ENCODE data around the gene CDH23.

Gene CDH23

GRCh38 chr10:71840958-71841335 lies 444.2 kb downstream of the CDH23 start:
- TF ChIP-seq EZH2 (optimal IDR thresholded peaks at IDR 0.05; ENCODE audit: low read depth, low read length) (no peak), EZH2phosphoT487 (IDR thresholded peaks at IDR 0.05; ENCODE audit: low read length) (no peak)
- TF ChIP-seq, protein P1, sequence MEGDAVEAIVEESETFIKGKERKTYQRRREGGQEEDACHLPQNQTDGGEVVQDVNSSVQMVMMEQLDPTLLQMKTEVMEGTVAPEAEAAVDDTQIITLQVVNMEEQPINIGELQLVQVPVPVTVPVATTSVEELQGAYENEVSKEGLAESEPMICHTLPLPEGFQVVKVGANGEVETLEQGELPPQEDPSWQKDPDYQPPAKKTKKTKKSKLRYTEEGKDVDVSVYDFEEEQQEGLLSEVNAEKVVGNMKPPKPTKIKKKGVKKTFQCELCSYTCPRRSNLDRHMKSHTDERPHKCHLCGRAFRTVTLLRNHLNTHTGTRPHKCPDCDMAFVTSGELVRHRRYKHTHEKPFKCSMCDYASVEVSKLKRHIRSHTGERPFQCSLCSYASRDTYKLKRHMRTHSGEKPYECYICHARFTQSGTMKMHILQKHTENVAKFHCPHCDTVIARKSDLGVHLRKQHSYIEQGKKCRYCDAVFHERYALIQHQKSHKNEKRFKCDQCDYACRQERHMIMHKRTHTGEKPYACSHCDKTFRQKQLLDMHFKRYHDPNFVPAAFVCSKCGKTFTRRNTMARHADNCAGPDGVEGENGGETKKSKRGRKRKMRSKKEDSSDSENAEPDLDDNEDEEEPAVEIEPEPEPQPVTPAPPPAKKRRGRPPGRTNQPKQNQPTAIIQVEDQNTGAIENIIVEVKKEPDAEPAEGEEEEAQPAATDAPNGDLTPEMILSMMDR (IDR thresholded peaks at IDR 0.05; ENCODE audit: low read length), result no peak
- peaks cover 45% of the 10 kb centered on the region for H4K20me1 ChIP-seq (ENCODE audit: insufficient read depth, low read length)
- no peak overlapping the region for H3K4me2 ChIP-seq (ENCODE audit: low read depth, low read length)
- no peaks in the 10 kb centered on the region for H3K27me3 ChIP-seq (replicated peaks; ENCODE audit: insufficient read depth, low read length)
- no peaks in the 10 kb centered on the region for H3K9me3 ChIP-seq (replicated peaks; ENCODE audit: insufficient read depth, low read length)
- no peak overlapping the region for H3K27ac ChIP-seq (ENCODE audit: low read length)
- H3K4me3 ChIP-seq (ENCODE audit: low read length), result no peak overlapping the region
- H3K9ac ChIP-seq (ENCODE audit: low read length), result no peak overlapping the region
- H3F3A ChIP-seq (ENCODE audit: insufficient read depth, low read length), result no peaks in the 10 kb centered on the region
- peaks cover 16% of the 10 kb centered on the region for H3K4me1 ChIP-seq (ENCODE audit: low read length)
- DNase-seq, result no peak
- H3K79me2 ChIP-seq (ENCODE audit: low read length), result peaks cover 100% of the 10 kb centered on the region
- H3K9me2 ChIP-seq (replicated peaks; ENCODE audit: insufficient read depth, low read length), result no peaks in the 10 kb centered on the region
- H3K36me3 ChIP-seq (replicated peaks; ENCODE audit: insufficient read depth, low read length), result 0 out of 2 replicates have a peak, but pooled peaks cover under 1% of the 10 kb centered on the region
- H2AFZ ChIP-seq (ENCODE audit: low read length), result no peak overlapping the region

DNA sequence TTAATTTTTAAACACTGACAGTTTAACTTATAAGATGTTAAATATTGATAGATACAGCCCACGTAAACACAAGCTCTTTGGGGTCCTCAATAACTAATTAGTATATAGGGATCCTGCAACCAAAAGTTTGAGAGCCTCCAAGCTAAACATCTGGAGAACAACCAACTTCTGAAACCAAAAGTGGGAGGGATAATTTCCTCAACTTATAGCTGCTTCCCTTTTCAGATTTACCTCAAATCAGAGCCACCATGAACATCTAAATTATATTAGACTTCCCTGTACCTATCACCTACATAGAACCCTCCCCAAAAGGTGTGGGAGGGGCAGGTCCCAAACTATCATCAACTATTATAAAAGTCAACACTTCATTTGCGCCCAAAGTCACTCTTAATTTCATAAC lies 445.7 kb downstream of the CDH23 start:
- H3K79me2 ChIP-seq (ENCODE audit: low read length), result peaks cover 100% of the 10 kb centered on the region

GRCh38 chr10:71842856-71843686 lies 446.4 kb downstream of the CDH23 start:
- Histone ChIP-seq H3K4me3 (ENCODE audit: low read length) (no peak overlapping the region), H3K4me1 (ENCODE audit: low read length) (peaks cover 16% of the 10 kb centered on the region), H3K9me3 (replicated peaks; ENCODE audit: insufficient read depth, low read length) (no peaks in the 10 kb centered on the region), H3F3A (ENCODE audit: insufficient read depth, low read length) (no peaks in the 10 kb centered on the region), H3K36me3 (replicated peaks; ENCODE audit: insufficient read depth, low read length) (no peaks in the 10 kb centered on the region), H4K20me1 (ENCODE audit: insufficient read depth, low read length) (peaks cover 28% of the 10 kb centered on the region), H3K9me2 (replicated peaks; ENCODE audit: insufficient read depth, low read length) (no peaks in the 10 kb centered on the region), H3K79me2 (ENCODE audit: low read length) (peaks cover 100% of the 10 kb centered on the region), H3K27me3 (replicated peaks; ENCODE audit: insufficient read depth, low read length) (no peaks in the 10 kb centered on the region), H3K27ac (ENCODE audit: low read length) (no peak overlapping the region), H3K9ac (ENCODE audit: low read length) (no peak overlapping the region), H3K4me2 (ENCODE audit: low read depth, low read length) (peak overlapping the region; percentile 23), H2AFZ (ENCODE audit: low read length) (no peak overlapping the region)
- TF ChIP-seq EZH2 (optimal IDR thresholded peaks at IDR 0.05; ENCODE audit: low read depth, low read length), result no peak
- TF ChIP-seq EZH2phosphoT487 (IDR thresholded peaks at IDR 0.05; ENCODE audit: low read length), result no peak
- TF ChIP-seq, protein P1 (IDR thresholded peaks at IDR 0.05; ENCODE audit: low read length), result no peak
- no peak for DNase-seq

More for the DNA sequence above, 445.7 kb downstream of the CDH23 start:
- no peaks in the 10 kb centered on the region for H3K36me3 ChIP-seq (replicated peaks; ENCODE audit: insufficient read depth, low read length)
- no peak overlapping the region for H3K9ac ChIP-seq (ENCODE audit: low read length)
- H3K9me2 ChIP-seq (replicated peaks; ENCODE audit: insufficient read depth, low read length), result no peaks in the 10 kb centered on the region
- H3K27me3 ChIP-seq (replicated peaks; ENCODE audit: insufficient read depth, low read length), result no peaks in the 10 kb centered on the region
- H3K4me2 ChIP-seq (ENCODE audit: low read depth, low read length), result peak overlapping the region; percentile 23; the same call in 1 of the 2 replicates
- no peak overlapping the region for H2AFZ ChIP-seq (ENCODE audit: low read length)
- TF ChIP-seq, protein P1 (IDR thresholded peaks at IDR 0.05; ENCODE audit: low read length), result no peak
- TF ChIP-seq EZH2 (optimal IDR thresholded peaks at IDR 0.05; ENCODE audit: low read depth, low read length) (no peak), EZH2phosphoT487 (IDR thresholded peaks at IDR 0.05; ENCODE audit: low read length) (no peak)
- peaks cover 16% of the 10 kb centered on the region for H3K4me1 ChIP-seq (ENCODE audit: low read length)
- no peak for DNase-seq
- no peak overlapping the region for H3K27ac ChIP-seq (ENCODE audit: low read length)
- no peaks in the 10 kb centered on the region for H3F3A ChIP-seq (ENCODE audit: insufficient read depth, low read length)
- H3K4me3 ChIP-seq (ENCODE audit: low read length), result no peak overlapping the region
- H3K9me3 ChIP-seq (replicated peaks; ENCODE audit: insufficient read depth, low read length), result no peaks in the 10 kb centered on the region
- H4K20me1 ChIP-seq (ENCODE audit: insufficient read depth, low read length), result peaks cover 33% of the 10 kb centered on the region

All from MM.1S (cell line).